Measurements from ENCODE around the gene INPP5F. TPM values are rescaled to one million over a fixed set of nuclear protein-coding genes. Genes with fewer than 3 reads are reported as not detected.

Gene INPP5F
- total RNA-seq, 1 experiment from 2014 or later: 145 TPM

DNA sequence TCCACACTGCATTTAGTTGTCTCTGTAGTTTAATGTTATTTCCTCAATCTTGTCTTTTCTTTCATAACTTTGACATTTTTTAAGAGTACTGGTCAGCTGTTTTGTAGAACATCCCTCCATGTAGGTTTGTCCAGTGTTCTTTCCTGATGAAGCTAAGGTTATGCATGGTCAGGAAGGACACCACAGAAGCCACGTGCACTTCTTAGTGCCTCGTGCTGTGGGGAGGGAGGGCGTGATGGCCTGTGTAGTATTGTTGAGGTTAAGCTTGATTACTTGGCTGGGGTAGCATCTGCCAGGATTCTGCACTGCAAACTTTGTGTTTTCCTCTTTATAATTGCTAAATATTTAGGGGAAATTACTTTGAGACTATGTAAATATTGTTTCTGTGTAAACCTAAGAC lies 98.4 kb downstream of the INPP5F start:
- no peak for DNase-seq (ENCODE audit: low read depth, low spot score)
- in situ Hi-C loops (cut with HindIII; ENCODE audit: low pct_unique_long_range_greater_than_20kb, low sequenced_read_pairs): no loop called here

DNA sequence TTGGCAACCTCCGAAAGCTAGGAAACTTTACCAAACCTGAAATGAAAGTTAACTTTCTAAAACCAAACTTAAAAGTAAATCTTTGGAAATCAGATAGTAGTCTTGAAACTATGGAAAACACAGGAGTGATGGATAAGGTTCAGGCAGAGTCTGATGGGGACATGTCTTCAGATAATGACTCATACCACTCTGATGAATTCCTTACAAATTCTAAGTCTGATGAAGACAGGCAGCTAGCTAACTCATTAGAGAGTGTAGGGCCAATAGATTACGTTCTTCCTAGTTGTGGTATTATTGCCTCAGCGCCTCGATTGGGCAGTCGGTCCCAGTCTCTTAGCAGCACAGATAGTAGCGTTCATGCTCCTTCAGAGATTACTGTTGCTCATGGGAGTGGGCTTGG lies 100.9 kb downstream of the INPP5F start:
- DNase-seq (ENCODE audit: low read depth, low spot score): no peak
- in situ Hi-C loops (cut with HindIII; ENCODE audit: low pct_unique_long_range_greater_than_20kb, low sequenced_read_pairs): no loop called here

DNA sequence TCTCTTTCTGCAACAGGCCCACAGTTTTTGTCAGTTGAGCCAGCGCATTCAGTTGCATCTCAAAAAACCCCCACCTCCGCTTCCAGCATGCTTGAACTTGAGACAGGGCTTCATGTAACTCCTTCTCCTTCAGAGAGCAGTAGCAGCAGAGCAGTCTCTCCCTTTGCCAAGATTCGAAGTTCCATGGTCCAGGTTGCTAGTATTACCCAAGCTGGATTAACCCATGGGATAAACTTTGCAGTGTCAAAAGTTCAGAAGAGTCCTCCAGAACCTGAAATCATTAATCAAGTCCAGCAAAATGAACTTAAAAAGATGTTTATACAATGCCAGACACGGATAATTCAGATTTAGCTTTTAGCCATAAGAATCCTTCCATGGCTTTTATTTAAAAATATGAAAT lies 101.6 kb downstream of the INPP5F start:
- in situ Hi-C loops (cut with HindIII; ENCODE audit: low pct_unique_long_range_greater_than_20kb, low sequenced_read_pairs): no loop called here
- DNase-seq (ENCODE audit: low read depth, low spot score): no peak

GRCh38 chr10:119829429-119829828 lies 103.6 kb downstream of the INPP5F start:
- peak; percentile 32 for DNase-seq (ENCODE audit: low read depth, low spot score)

GRCh38 chr10:119830851-119831250 lies 105.0 kb downstream of the INPP5F start:
- in situ Hi-C loops (cut with HindIII; ENCODE audit: low pct_unique_long_range_greater_than_20kb, low sequenced_read_pairs): no loop called here
- no peak for DNase-seq (ENCODE audit: low read depth, low spot score)

More at GRCh38 chr10:119829429-119829828, 103.6 kb downstream of the INPP5F start:
- in situ Hi-C loops (cut with HindIII; ENCODE audit: low pct_unique_long_range_greater_than_20kb, low sequenced_read_pairs): no loop called here

DNA sequence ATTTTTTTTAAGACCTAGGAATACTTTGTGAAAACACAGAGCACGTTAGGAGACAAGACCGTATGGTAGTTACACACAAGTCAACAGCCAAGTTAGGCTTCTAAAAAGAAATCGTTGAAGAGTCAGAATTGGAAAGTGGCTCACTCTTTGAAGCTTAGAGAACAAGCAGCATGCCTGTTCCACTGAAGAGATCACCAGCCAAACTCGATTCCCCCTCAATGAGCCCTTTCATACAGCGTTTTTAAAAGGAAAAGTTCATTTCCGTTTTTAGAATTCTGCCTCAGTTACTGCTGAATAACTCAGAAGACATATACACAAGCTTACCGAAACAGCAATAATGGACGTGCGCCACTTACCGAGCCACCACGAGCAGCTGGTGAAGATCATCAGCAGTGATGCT lies 105.8 kb downstream of the INPP5F start:
- in situ Hi-C loops (cut with HindIII; ENCODE audit: low pct_unique_long_range_greater_than_20kb, low sequenced_read_pairs): no loop called here
- DNase-seq (ENCODE audit: low read depth, low spot score): peak; percentile 86

DNA sequence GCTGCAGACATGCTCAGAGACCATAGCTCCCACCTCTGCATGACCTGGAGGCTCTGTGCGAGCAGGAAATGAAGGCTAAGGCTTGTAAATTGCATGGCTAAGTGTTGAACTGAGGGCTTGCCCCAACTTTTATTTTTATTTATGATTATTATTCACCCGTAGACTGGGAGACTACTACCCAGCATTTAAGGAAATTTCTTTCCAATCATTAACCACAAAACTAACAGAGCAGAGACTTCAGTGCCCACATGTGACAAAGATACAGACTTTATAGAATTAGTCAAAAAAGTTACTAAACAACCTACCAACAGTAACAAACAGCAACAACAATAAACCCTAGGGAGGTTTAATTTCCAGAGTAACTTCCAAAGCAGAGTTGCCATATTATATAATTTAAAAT lies 107.1 kb downstream of the INPP5F start:
- in situ Hi-C loops (cut with HindIII; ENCODE audit: low pct_unique_long_range_greater_than_20kb, low sequenced_read_pairs): no loop called here
- DNase-seq (ENCODE audit: low read depth, low spot score): no peak

DNA sequence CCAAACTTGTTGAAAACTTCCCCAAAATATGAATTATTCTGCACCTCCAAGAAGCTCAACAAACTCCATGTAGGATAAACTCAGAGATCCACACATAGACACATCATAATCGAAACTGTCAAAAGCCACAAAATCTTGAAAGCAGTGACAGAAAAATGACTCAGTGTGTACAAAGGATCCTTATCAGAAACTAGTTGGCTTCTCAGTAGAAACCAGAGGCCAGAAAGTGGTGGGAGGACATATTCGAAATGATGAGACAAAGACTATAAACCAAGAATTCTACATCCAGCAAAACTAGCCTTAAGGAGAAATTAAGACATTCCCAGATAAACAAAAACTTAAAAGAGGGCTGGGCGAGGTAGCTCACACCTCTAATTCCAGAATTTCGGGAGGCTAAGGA lies 108.3 kb downstream of the INPP5F start:
- DNase-seq (ENCODE audit: low read depth, low spot score): no peak
- in situ Hi-C loops (cut with HindIII; ENCODE audit: low pct_unique_long_range_greater_than_20kb, low sequenced_read_pairs): no loop called here

DNA sequence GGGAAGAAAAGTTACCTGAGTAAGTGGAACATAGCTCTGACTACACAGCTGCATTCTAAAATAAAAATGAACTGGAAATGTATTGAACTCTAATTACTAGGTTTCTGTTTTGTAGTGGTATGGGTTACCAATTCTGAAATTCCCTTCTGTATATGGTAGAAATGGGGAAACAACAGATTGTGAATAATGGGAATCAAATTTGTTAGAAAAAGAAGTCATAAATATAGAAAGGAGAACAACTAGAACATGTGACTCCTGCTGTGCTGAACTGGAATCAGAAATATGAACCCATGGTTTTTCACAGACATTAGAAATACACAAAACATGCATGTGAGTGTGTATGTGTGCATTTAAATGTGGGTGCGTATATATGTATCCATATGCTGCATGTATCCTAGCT lies 119.8 kb downstream of the INPP5F start:
- in situ Hi-C loops (cut with HindIII; ENCODE audit: low pct_unique_long_range_greater_than_20kb, low sequenced_read_pairs): no loop called here
- no peak for DNase-seq (ENCODE audit: low read depth, low spot score)

DNA sequence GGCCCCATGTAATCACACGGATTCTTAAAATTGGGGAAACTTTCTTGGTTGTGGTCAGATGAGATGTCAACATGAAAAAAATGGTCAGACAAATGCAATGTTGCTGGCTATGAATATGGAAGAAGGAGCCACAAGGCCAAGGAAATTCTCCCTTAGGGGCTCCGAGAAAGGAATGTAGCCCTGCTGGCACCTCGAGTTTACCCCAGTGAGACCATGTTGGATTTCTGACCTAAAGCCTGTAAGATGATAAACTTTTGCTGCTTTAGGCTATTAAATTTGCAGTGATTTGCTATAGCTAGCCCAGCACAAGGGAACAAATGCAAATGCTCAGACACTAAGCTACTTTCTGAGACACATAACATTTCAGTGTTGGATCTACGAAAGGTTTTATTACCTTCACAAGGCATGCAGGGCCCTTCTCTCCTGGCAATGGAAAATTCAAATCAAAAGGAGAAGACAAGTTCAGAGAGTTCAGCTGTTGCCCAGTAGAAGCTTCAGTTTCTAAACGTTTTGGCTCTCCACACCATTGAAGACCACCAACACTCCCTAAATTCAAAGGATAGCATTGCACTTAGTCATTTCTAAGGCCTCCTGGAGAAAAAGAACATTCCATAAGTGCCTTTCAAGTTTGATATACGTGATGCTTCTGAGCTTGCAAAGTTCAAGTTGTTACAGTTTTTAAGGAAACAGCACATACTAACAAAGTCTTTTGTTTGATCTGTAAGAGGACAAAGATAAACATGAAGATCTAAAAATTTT lies 123.4 kb downstream of the INPP5F start:
- in situ Hi-C loops (cut with HindIII; ENCODE audit: low pct_unique_long_range_greater_than_20kb, low sequenced_read_pairs): no loop called here
- DNase-seq (ENCODE audit: low read depth, low spot score): no peak

GRCh38 chr10:119849944-119850343 lies 124.1 kb downstream of the INPP5F start:
- in situ Hi-C loops (cut with HindIII; ENCODE audit: low pct_unique_long_range_greater_than_20kb, low sequenced_read_pairs): no loop called here
- no peak for DNase-seq (ENCODE audit: low read depth, low spot score)

GRCh38 chr10:119852277-119852676 lies 126.4 kb downstream of the INPP5F start:
- in situ Hi-C loops (cut with HindIII; ENCODE audit: low pct_unique_long_range_greater_than_20kb, low sequenced_read_pairs): no loop called here
- no peak for DNase-seq (ENCODE audit: low read depth, low spot score)

GRCh38 chr10:119852822-119853221 lies 127.0 kb downstream of the INPP5F start:
- DNase-seq (ENCODE audit: low read depth, low spot score): no peak
- in situ Hi-C loops (cut with HindIII; ENCODE audit: low pct_unique_long_range_greater_than_20kb, low sequenced_read_pairs): no loop called here

DNA sequence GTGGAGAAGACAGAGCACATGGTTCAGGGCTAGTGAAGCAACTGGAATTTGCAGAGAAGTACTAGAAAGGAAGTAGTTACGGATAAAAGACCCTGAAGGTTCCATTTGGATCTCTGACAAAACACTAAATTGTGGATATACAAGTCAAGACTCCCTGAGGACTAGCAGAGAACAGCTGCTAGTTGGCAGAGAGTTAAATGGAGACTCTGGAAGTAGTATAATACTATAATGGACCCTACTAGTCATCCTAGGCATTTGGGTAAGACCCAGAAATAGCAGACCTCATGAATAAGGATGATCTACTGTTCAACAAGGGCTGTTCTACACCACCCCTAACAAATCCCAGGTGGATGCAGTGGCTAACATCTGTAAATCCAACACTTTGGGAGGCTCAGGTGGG lies 127.7 kb downstream of the INPP5F start:
- DNase-seq (ENCODE audit: low read depth, low spot score): no peak
- in situ Hi-C loops (cut with HindIII; ENCODE audit: low pct_unique_long_range_greater_than_20kb, low sequenced_read_pairs): no loop called here

DNA sequence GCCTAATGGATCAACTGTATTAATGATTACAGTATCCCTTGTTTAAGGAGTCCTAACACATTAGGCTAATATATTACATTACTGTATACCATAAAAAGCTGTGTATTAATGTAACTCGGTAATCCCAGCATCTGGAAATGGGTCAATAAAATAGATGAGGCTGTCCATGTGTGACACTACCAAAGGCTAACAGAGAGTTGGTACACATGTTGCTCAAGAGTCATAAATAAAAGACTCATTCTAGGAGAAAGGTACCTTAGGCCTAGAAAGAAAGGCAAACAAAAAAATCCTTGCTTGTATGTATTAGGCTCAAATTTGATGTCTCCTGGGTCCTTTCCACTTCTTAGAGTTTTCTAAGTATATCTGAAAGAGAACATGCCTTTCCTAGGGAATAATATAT lies 132.2 kb downstream of the INPP5F start:
- in situ Hi-C loops (cut with HindIII; ENCODE audit: low pct_unique_long_range_greater_than_20kb, low sequenced_read_pairs): no loop called here

GRCh38 chr10:119859420-119860258 lies 133.8 kb downstream of the INPP5F start:
- DNase-seq (ENCODE audit: low read depth, low spot score): peak; percentile 49
- in situ Hi-C loops (cut with HindIII; ENCODE audit: low pct_unique_long_range_greater_than_20kb, low sequenced_read_pairs): no loop called here

More for the DNA sequence above, 132.2 kb downstream of the INPP5F start:
- DNase-seq (ENCODE audit: low read depth, low spot score): no peak

DNA sequence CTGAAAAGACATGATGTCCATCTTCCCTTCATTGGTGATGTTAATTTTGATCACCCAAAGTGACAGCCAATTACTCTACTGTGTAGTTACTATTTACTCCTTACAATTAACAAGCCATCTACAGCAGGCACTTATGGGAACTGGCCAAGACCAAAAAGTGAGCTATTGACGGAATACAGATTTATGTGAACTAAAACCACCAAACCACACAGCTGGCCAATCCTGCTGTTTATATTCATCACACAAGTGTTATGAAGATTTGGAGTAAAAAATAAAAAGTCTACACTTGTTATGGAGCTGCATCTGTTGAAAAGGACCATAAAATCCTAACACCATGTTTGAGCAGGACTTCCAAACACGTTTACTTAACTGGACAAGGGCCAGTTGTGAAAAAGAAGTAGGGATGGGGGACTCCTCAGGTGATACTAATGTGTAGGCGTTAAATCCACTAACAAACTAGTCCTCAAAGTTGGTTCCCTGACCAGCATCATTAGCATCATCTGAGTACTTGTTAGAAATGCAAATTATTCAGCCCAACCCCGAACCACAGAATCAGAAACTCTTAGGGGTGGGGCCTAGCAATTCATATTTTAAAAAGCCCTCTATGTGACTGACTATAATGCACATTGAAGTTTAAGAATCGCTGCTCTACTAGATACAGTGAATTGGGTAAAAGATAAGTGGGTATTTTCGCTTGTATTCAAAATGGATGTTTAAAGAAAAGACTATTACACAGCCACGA lies 135.2 kb downstream of the INPP5F start:
- in situ Hi-C loops (cut with HindIII; ENCODE audit: low pct_unique_long_range_greater_than_20kb, low sequenced_read_pairs): no loop called here

GRCh38 chr10:119862524-119862923 lies 136.7 kb downstream of the INPP5F start:
- in situ Hi-C loops (cut with HindIII; ENCODE audit: low pct_unique_long_range_greater_than_20kb, low sequenced_read_pairs): no loop called here
- DNase-seq (ENCODE audit: low read depth, low spot score): no peak

More for the DNA sequence above, 135.2 kb downstream of the INPP5F start:
- DNase-seq (ENCODE audit: low read depth, low spot score): no peak

All from SK-MEL-5 (cell line).